GM13977 (cell line): ENCODE data around the gene NELFB.

Experiments
- DNase-seq: peaks from one replicate; pipeline ENCODE4 v3.0.0; 2012; ENCODE audit warnings: low spot score
- in situ Hi-C: fragments of 300-500 bp; cut with MboI; formaldehyde crosslinking; loops from one replicate; pipeline ENCODE4 v1.12.0; 2022; ENCODE audit warnings: low sequenced_read_pairs, low pct_unique_long_range_greater_than_20kb, mixed read lengths, inconsistent platforms; ENCODE audit not compliant: unreplicated experiment
- TF ChIP-seq, protein P1 (sequence below): IDR thresholded peaks from 2 replicates; pipeline ENCODE4 v1.5.1; 2012; ENCODE audit warnings: mild to moderate bottlenecking, control low read depth; ENCODE audit not compliant: insufficient read depth; ENCODE audit errors: extremely low read depth, missing control alignments

Gene NELFB

DNA sequence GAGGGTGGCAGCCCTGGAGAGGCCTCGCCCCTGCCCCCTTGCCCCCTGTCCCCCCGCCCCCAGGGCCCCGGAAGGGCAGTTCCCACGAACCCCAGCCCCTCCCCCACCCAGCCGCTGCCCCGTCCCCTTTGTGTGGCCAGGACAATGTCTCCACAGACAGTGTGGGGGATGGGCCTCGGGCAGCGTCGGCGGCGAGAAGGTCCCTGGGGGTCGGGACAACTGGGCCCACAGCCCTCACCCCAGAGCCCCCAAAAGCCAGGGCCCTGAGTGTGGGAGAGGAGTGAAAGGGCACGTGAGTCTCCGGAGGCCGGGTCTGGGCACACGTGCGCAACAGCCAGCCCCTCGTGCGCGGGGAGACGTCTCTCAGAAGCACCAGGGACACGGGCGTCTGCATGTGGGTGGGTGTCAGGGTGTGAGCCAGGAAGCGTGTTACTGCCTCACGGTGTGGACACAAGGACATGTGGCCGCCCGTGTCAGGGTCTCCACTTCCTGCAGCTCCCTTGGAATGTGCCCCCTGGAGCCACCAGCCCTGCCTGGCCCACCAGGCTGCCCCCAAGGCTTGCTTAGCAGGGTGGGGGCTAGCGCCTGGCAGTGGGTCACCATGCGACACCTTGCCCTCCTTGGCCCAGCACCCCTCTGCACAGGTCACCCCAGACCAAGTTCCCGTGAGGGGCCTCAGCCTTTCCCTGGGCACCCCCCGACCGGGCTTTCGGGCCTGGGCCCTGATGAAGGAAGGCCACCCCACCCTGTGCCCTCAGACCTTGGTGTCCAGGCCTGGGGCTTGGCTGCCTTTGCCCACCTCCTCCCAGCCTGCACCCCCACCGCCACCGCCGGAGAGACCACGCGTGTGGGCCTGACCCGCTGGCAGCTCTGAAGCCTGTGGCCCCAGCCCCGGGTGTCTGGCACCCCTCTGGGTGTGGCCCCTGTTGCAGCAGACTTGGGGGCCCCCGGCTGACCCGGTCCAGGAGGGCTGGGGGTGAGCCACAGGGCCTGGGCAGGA is 59.7 kb downstream of the NELFB start:
- peak; percentile 37 for DNase-seq
- TF ChIP-seq, protein P1, sequence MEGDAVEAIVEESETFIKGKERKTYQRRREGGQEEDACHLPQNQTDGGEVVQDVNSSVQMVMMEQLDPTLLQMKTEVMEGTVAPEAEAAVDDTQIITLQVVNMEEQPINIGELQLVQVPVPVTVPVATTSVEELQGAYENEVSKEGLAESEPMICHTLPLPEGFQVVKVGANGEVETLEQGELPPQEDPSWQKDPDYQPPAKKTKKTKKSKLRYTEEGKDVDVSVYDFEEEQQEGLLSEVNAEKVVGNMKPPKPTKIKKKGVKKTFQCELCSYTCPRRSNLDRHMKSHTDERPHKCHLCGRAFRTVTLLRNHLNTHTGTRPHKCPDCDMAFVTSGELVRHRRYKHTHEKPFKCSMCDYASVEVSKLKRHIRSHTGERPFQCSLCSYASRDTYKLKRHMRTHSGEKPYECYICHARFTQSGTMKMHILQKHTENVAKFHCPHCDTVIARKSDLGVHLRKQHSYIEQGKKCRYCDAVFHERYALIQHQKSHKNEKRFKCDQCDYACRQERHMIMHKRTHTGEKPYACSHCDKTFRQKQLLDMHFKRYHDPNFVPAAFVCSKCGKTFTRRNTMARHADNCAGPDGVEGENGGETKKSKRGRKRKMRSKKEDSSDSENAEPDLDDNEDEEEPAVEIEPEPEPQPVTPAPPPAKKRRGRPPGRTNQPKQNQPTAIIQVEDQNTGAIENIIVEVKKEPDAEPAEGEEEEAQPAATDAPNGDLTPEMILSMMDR = no peak
- in situ Hi-C loops = no loop called here

DNA sequence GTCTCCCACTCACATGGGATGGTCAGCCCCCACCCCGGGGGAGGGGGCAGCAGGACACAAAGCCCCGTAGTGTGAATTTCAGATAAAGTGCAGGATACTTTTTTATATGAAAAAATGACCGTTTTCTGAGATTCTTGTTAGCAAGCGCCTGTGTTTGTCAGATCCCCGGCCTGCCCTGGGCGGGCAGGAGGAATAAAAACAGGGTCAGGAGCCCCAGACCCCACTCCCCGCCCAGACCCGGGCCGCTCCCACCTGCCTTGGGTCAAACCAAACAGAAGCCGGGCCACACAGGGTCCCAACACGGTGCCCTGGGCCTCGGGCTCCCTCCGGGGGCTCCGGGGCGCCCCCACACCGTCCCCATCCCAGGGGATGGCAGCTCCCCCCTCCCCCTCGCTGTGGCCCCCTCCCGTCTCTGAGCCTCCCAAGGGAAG is 60.5 kb downstream of the NELFB start:
- in situ Hi-C loops = no loop called here
- TF ChIP-seq, protein P1 = no peak
- DNase-seq = no peak

DNA sequence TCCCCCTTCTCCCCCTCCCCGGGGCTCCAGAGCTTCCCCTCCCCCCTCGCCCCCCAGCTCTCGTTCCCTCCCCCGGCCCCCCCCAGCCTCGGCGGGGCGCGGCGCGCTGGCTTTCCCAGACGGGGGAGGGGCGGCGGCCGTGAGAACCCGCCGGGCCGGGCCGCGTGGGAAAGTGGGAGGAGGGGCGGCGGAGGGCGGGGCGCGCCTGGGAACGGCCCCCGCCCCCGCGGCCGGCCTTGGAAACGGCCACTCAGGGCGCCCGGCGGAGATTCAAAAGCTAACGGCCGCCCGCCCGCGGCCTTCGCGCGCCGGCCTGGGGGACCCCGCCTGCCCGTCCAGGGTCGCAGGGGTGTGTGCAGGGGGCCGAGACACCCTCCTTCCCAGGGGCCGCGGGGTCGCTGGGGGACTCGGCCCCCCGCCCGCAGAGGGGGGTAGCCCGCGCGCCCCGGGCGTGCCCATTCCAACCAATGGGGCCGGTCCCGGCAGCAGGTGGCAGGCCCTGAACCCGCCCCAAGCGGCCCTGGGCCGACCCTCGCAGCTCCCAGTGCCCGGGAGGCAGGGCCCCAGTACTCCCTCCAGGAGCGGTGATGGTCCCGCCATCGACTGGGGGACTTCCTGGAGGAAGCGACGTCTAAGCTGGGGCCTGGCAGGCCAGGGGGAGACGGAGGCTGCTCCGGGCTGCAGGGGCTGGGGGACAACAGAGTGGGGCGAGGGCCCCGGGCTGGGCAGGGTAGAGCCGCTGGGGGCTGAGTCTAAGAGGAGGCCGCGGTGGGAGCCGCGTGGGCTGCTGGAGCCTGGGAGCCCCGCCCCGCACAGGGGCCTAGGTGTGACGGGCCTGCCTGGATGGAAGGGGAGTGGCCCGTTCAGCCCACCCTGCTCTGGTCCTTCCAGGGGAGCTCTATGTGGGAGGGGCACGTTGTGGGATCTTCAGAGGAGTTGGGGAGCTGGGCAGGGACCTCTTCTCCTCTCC is 61.2 kb downstream of the NELFB start:
- DNase-seq = peak; percentile 96
- TF ChIP-seq, protein P1 = no peak
- in situ Hi-C loops = no loop called here

DNA sequence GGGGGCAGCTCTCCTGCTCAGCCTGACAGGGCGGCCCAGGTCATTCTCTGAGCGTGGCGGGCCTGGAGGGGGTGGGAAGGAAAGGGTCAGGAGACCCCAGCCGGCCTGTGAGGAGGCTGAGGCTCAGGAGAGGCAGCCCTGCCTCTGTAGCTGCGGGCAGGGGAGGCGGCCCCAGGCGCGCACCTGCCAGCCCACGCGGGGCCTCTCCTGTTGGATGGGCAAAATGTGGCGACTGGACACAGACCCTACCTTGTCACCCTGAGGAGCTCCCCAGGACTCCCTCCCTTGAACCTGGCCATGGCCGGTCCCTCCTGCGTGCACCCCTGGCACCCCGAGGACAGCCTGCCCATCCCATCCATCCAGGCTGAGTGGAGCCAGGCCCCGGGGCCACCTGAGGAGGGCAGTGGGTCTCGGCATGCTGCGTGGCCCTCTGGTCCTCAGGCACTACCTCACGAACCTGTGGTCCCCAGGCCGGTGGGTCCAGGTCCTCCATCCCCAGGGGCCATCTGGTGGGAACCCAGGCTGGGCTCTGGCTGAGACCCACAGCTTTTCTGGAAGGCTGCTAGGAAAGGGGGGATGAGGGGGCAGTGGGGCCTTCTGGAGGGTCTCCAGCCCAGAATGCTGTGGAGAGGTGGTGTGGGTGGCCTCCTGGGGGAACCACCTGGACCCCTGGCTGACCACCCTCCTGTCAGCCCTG is 62.0 kb downstream of the NELFB start:
- in situ Hi-C loops = no loop called here
- TF ChIP-seq, protein P1 = no peak

DNA sequence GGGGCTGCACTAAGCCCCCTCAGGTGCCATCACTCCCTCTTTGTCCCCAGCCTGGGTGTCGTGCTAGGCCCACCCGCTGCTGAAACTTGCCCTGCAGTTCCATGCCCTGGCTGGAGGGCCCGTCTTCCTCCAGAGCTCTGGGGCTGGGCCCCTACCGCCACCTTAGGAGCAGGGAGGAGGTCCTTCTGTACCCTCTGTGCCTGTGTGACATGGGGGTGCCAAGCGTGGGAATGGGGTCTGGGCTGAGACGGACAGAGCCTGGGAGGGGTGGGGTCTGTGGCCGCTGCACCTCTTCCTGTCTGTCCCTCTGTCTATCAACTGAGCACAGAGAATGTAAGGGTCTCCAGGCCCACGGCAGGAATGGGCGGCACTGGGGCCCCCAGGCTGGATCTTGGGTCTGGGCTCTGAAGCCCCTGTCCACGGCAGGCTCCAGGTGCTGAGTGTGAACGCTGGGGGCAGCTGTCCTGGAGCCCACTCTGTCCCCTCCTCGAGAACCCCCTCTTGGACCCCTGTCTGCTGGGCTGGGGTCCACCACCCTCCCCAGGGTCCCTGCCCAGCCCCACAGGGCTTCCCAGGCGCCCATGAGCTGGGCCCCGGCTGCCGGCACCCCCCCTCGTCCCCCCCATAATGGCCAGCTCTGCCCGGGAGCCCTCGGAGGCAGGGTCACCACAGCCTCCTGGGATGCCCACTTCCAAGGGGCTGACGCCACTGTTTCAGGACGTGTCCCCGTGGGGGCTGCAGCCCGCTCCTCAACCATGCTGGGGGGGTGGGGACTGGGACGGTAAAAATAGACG is 62.8 kb downstream of the NELFB start:
- in situ Hi-C loops = no loop called here
- DNase-seq = peak; percentile 28
- TF ChIP-seq, protein P1 = no peak

More for the DNA sequence above, 62.0 kb downstream of the NELFB start:
- peak; percentile 29 for DNase-seq
